H1 (cell line): ENCODE data around the gene NCBP2. TPM values are rescaled to one million over a fixed set of nuclear protein-coding genes. Genes with fewer than 3 reads are reported as not detected.

ENCODE experiments used
- CTCF ChIA-PET: fragments of 300-600 bp; sonication (Branson Sonifier 250); formaldehyde crosslinking; loops from one replicate; lab custom pipeline; 2021; ENCODE audit not compliant: partially characterized antibody; lab: Charles Lee
- POLR2A ChIA-PET: fragments of 300-600 bp; sonication (Branson Sonifier 250); formaldehyde crosslinking; loops from one replicate; lab custom pipeline; 2021; ENCODE audit warnings: inconsistent platforms; ENCODE audit not compliant: partially characterized antibody; lab: Charles Lee
- DNase-seq, 2 experiments: peaks; one replicate each; pipeline versions ENCODE4 v3.0.0 to v3.0.0-alpha.2; 2010 to 2022; ENCODE audit warnings: low spot score in 2 of 2, low read depth in 1 of 2, mixed read lengths in 1 of 2
- FAIRE-seq: peaks from 2 replicates; lab custom pipeline; 2011; peaks lifted over from hg19 to GRCh38; lab: Jason Lieb, UNC
- H2AFZ ChIP-seq: 2 replicates; pipeline ENCODE4 v1.8.1; 2012; ENCODE audit warnings: low read length, inconsistent platforms
- H2AK5ac ChIP-seq: 2 replicates; pipeline ENCODE4 v1.6.1; 2013; ENCODE audit warnings: low read depth, low read length
- H2BK120ac ChIP-seq: replicated peaks from 2 replicates; pipeline ENCODE3; 2013; ENCODE audit warnings: low read depth, low read length, inconsistent platforms
- H2BK12ac ChIP-seq: 2 replicates; pipeline ENCODE4 v1.6.1; 2013; ENCODE audit warnings: low read depth, low read length
- H2BK15ac ChIP-seq: 2 replicates; pipeline ENCODE4 v1.6.1; 2013; ENCODE audit warnings: low read length
- H2BK20ac ChIP-seq: 2 replicates; pipeline ENCODE4 v1.6.1; 2013; ENCODE audit warnings: low read length
- H2BK5ac ChIP-seq: 2 replicates; pipeline ENCODE4 v1.6.1; 2013; ENCODE audit warnings: low read depth, low read length
- H3K14ac ChIP-seq: 2 replicates; pipeline ENCODE4 v1.6.1; 2013; ENCODE audit warnings: inconsistent platforms; ENCODE audit not compliant: insufficient read length
- H3K18ac ChIP-seq: 2 replicates; pipeline ENCODE4 v1.6.1; 2013; ENCODE audit warnings: low read length; ENCODE audit errors: extremely low read depth
- H3K23ac ChIP-seq: 2 replicates; pipeline ENCODE4 v1.6.1; 2013; ENCODE audit warnings: inconsistent platforms; ENCODE audit not compliant: insufficient read length
- H3K23me2 ChIP-seq: 2 replicates; pipeline ENCODE4 v1.6.1; 2013; ENCODE audit warnings: low read depth, low read length
- H3K27ac ChIP-seq: 2 replicates; pipeline ENCODE4 v1.6.1; 2011; ENCODE audit warnings: low read depth, low read length, inconsistent platforms
- H3K27me3 ChIP-seq, 4 experiments: replicated peaks in 1 of 4; 1 replicate in 1 of 4; 2 replicates in 3 of 4; pipeline versions ENCODE4 v1.6.1 to v1.8.1; 2011 to 2013; ENCODE audit warnings: low read length in 3 of 4, mild to moderate bottlenecking in 3 of 4, inconsistent platforms in 2 of 4, mixed read lengths in 2 of 4, moderate library complexity in 1 of 4; ENCODE audit not compliant: control insufficient read depth in 3 of 4, insufficient read depth in 3 of 4; ENCODE audit errors: extremely low read depth in 1 of 4
- H3K36me3 ChIP-seq, 4 experiments: 2 replicates each; pipeline versions ENCODE4 v1.6.1 to v1.8.1; 2011 to 2013; ENCODE audit warnings: mild to moderate bottlenecking in 4 of 4, low read length in 3 of 4, moderate library complexity in 2 of 4, control low read depth in 1 of 4, inconsistent platforms in 1 of 4; ENCODE audit not compliant: insufficient read depth in 4 of 4, control insufficient read depth in 2 of 4
- H3K4ac ChIP-seq: replicated peaks from 2 replicates; pipeline ENCODE3; 2013; ENCODE audit warnings: low read length, low read depth, mixed read lengths, inconsistent platforms; ENCODE audit not compliant: insufficient read length
- H3K4me1 ChIP-seq, 4 experiments: replicated peaks in 1 of 4; 1 replicate in 1 of 4; 2 replicates in 3 of 4; pipeline versions ENCODE4 v1.6.1 to v1.8.1; 2011 to 2013; ENCODE audit warnings: low read length in 3 of 4, inconsistent platforms in 2 of 4, mixed read lengths in 1 of 4; ENCODE audit not compliant: insufficient read depth in 4 of 4, control insufficient read depth in 3 of 4
- H3K4me2 ChIP-seq, 2 experiments: 2 replicates each; pipeline versions ENCODE4 v1.6.1 to v1.8.1; 2011 to 2013; ENCODE audit warnings: low read depth in 2 of 2, low read length in 2 of 2, control low read depth in 1 of 2, inconsistent platforms in 1 of 2, mild to moderate bottlenecking in 1 of 2; ENCODE audit not compliant: insufficient read depth in 1 of 2
- H3K4me3 ChIP-seq, 4 experiments: fragments of 200-600, 300-600 bp in 1 of 4; sonication (generic), shearing (Covaris generic), sonication (Bioruptor Twin) in 1 of 4; 2 replicates each; pipeline versions ENCODE4 v1.5.1 to v1.8.1; 2011 to 2016; ENCODE audit warnings: low read length in 4 of 4, low read depth in 3 of 4, control low read depth in 2 of 4, inconsistent platforms in 2 of 4, mild to moderate bottlenecking in 2 of 4, mixed read lengths in 1 of 4, moderate library complexity in 1 of 4; ENCODE audit not compliant: insufficient read depth in 2 of 4; ENCODE audit errors: extremely low read depth in 1 of 4
- H3K56ac ChIP-seq: replicated peaks from 2 replicates; pipeline ENCODE3; 2013; ENCODE audit warnings: low read depth, mild to moderate bottlenecking, mixed read lengths, low read length, inconsistent platforms; ENCODE audit not compliant: insufficient read length
- H3K79me1 ChIP-seq: 2 replicates; pipeline ENCODE4 v1.6.1; 2013; ENCODE audit warnings: low read depth, low read length, control low read depth
- H3K79me2 ChIP-seq, 2 experiments: 2 replicates each; pipeline versions ENCODE4 v1.6.1 to v1.8.1; 2012 to 2013; ENCODE audit warnings: low read length in 2 of 2, mild to moderate bottlenecking in 2 of 2, inconsistent platforms in 1 of 2; ENCODE audit not compliant: insufficient read depth in 2 of 2, control insufficient read depth in 1 of 2
- H3K9ac ChIP-seq, 4 experiments: replicated peaks in 1 of 4; 1 replicate in 1 of 4; 2 replicates in 3 of 4; pipeline versions ENCODE4 v1.6.1 to v1.8.1; 2011 to 2013; ENCODE audit warnings: low read depth in 3 of 4, low read length in 3 of 4, control low read depth in 2 of 4, mild to moderate bottlenecking in 2 of 4, moderate library complexity in 2 of 4, inconsistent platforms in 1 of 4; ENCODE audit errors: extremely low read depth in 1 of 4
- H3K9me3 ChIP-seq, 2 experiments: 2 replicates each; pipeline versions ENCODE4 v1.6.1 to v1.8.1; 2012 to 2013; ENCODE audit warnings: mild to moderate bottlenecking in 2 of 2, moderate library complexity in 2 of 2, control low read depth in 1 of 2, inconsistent platforms in 1 of 2, low read depth in 1 of 2, low read length in 1 of 2, mixed read lengths in 1 of 2; ENCODE audit not compliant: insufficient read depth in 2 of 2
- H4K20me1 ChIP-seq, 2 experiments: replicated peaks in 1 of 2; 2 replicates each; pipeline versions ENCODE3 to v1.8.1; 2011 to 2013; ENCODE audit warnings: inconsistent platforms in 2 of 2, low read length in 2 of 2, mild to moderate bottlenecking in 1 of 2; ENCODE audit not compliant: insufficient read depth in 2 of 2, control insufficient read depth in 1 of 2
- H4K5ac ChIP-seq: 2 replicates; pipeline ENCODE4 v1.6.1; 2013; ENCODE audit warnings: low read length, low read depth, mixed read lengths, inconsistent platforms; ENCODE audit not compliant: insufficient read length
- H4K8ac ChIP-seq: 2 replicates; pipeline ENCODE4 v1.8.0; 2013; ENCODE audit warnings: mild to moderate bottlenecking, moderate library complexity, low read length, inconsistent platforms; ENCODE audit not compliant: insufficient read depth; ENCODE audit errors: extremely low read depth
- H4K91ac ChIP-seq: replicated peaks from 2 replicates; pipeline ENCODE3; 2013; ENCODE audit warnings: low read length, mixed read lengths, inconsistent platforms; ENCODE audit not compliant: insufficient read length
- ASH2L ChIP-seq: fragments of 200-600, 300-600 bp; sonication (generic); IDR thresholded peaks from one replicate; pipeline ENCODE4 v1.7.1; 2017; ENCODE audit warnings: low read length
- CTBP2 ChIP-seq: IDR thresholded peaks from 2 replicates; pipeline ENCODE4 v1.7.0; 2011; ENCODE audit warnings: borderline replicate concordance, mild to moderate bottlenecking, moderate library complexity, mixed read lengths, low read length; ENCODE audit not compliant: insufficient read depth, insufficient read length
- EZH2 ChIP-seq: fragments of 200-600 bp; sonication (generic); IDR thresholded peaks from 2 replicates; pipeline ENCODE4 v1.7.1; 2012; ENCODE audit warnings: low read depth, mild to moderate bottlenecking, moderate library complexity, low read length, inconsistent platforms; ENCODE audit not compliant: severe bottlenecking
- GTF2F1 ChIP-seq: IDR thresholded peaks from 2 replicates; pipeline ENCODE4 v1.6.1; 2012; ENCODE audit warnings: low read depth, low read length, improper control_type of control experiment, borderline replicate concordance
- KDM4A ChIP-seq: IDR thresholded peaks from one replicate; pipeline ENCODE4 v1.7.1; 2012; ENCODE audit warnings: low read depth, mild to moderate bottlenecking, moderate library complexity, low read length, inconsistent platforms; ENCODE audit not compliant: severe bottlenecking
- POU5F1 ChIP-seq: IDR thresholded peaks from 2 replicates; pipeline ENCODE4 v1.6.1; 2011; ENCODE audit warnings: low read depth, mild to moderate bottlenecking, low read length, moderate library complexity
- SIN3A ChIP-seq, 2 experiments: IDR thresholded peaks in 1 of 2; conservative IDR thresholded peaks in 1 of 2; 2 replicates each; pipeline ENCODE4 v1.6.1; 2011 to 2012; ENCODE audit warnings: low read length in 2 of 2, improper control_type of control experiment in 1 of 2, low read depth in 1 of 2, mild to moderate bottlenecking in 1 of 2
- SRF ChIP-seq: IDR thresholded peaks from 2 replicates; pipeline ENCODE4 v1.6.1; 2011; ENCODE audit warnings: mild to moderate bottlenecking, low read depth, low read length, moderate library complexity
- SUZ12 ChIP-seq: fragments of 200-600 bp; sonication (generic); IDR thresholded peaks from 2 replicates; pipeline ENCODE4 v1.6.1; 2012; ENCODE audit warnings: mild to moderate bottlenecking, inconsistent platforms, low read length, moderate library complexity, mixed read lengths
- TAF7 ChIP-seq: optimal IDR thresholded peaks from 2 replicates; pipeline ENCODE3; 2011; ENCODE audit warnings: low read depth, mild to moderate bottlenecking, inconsistent platforms, low read length, moderate library complexity, borderline replicate concordance
- WGBS, 2 experiments: shearing (Covaris generic) in 1 of 2; methylation state at CpG; one replicate each; pipeline versions ENCODE4 v1.1.6 to v1.1.7; 2013 to 2015; ENCODE audit warnings: low lambda C conversion rate in 2 of 2, mixed read lengths in 2 of 2, inconsistent platforms in 1 of 2, low coverage in 1 of 2, missing lambda C conversion rate in 1 of 2; ENCODE audit not compliant: insufficient replicate concordance in 2 of 2, insufficient coverage in 1 of 2, insufficient read length in 1 of 2; ENCODE audit errors: extremely low coverage in 1 of 2, missing lambda C conversion rate in 1 of 2; 5-methylcytosine and 5-hydroxymethylcytosine counted together
- polyA plus RNA-seq, 7 experiments: library from polyadenylated mRNA; depleted of rRNA in 3 of 7; stranded (reverse) in 5 of 7; unstranded in 2 of 7; fragments of >200 nt in 5 of 7; fragments of 200-250 nt in 2 of 7; gene quantifications; 1 replicate in 5 of 7; 2 replicates in 1 of 7; 4 replicates in 1 of 7; pipeline versions ENCODE4 v1.2.1 to v1.2.3, GENCODE V29; 2011 to 2013; ENCODE audit warnings: missing spikeins in 2 of 7, mixed read lengths in 2 of 7
- total RNA-seq: library from RNA; stranded (reverse); fragmentation: NEBNext Ultra II Directional; extraction: Animal tissue kit (Norgen Biotek cat#: 25700); gene quantifications from 2 replicates; pipeline ENCODE4 v1.2.1, GENCODE V29; 2021

The NCBP2 gene
- total and polyA plus RNA-seq, 2 of the 8 experiments (the other 6 are each of a cell fraction or from before 2014, with no cell fraction given), result 34.1 to 100 TPM

DNA sequence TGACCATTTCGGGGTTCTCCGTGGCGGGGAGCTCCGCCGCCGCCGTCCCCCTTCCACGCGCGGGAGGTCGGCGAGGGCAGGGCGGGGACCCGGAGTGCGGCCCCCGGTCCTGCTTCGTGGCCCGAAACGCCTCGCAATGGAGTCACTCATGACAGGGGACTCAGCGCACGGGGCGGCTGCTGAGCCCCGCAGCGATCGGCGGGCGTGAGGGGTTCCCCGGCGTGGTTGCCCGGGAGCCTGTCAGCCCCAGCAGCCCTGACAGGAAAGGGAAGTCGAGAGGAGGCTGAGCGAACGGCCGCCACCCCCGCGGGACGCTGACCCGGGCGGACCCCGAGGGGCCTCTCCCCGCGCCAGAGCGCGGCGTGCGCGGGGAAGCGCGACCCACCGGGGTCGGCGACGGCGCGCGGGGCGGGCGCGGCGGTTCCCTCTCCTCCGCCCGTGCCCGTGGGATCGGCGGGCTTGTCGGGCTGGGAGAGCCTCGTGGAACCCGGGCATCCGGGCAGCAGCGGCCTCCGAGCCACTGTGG lies 26.9 kb upstream of the NCBP2 start:
- DNase-seq, result no peak

More for the DNA sequence above, 26.9 kb upstream of the NCBP2 start:
- Histone ChIP-seq H2BK120ac (no peak overlapping the region), H4K5ac (no peak overlapping the region), H2BK5ac (no peak overlapping the region), H3K18ac (no peak overlapping the region), H3K4me3 (peak overlapping the region; percentile 26 to 74 (median 31)), H4K91ac (no peak overlapping the region), H3K23ac (no peak overlapping the region), H2BK15ac (no peak overlapping the region), H3K9ac (no peak overlapping the region), H3K36me3 (peaks cover 0 to 8% (median 0%) of the 10 kb centered on the region in 4 experiments; a peak in 1 of 8 replicates), H3K56ac (no peak overlapping the region), H3K79me1 (no peaks in the 10 kb centered on the region), H2AK5ac (no peak overlapping the region), H4K20me1 (no peaks in the 10 kb centered on the region), H3K27ac (no peak overlapping the region), H4K8ac (peak overlapping the region; percentile 85), H3K4me2 (peak overlapping the region; percentile 70 to 88), H2BK20ac (no peak overlapping the region), H3K27me3 (peaks cover 52 to 66% (median 63%) of the 10 kb centered on the region in 4 experiments), H3K4me1 (peaks cover 0 to 24% (median 10%) of the 10 kb centered on the region in 4 experiments; a peak in 5 of 7 replicates), H2AFZ (no peak overlapping the region), H3K9me3 (no peaks in the 10 kb centered on the region), H3K14ac (no peak overlapping the region), H3K23me2 (peaks cover 10% of the 10 kb centered on the region; the same call in 1 of the 2 replicates), H3K79me2 (no peaks in the 10 kb centered on the region), H3K4ac (no peak overlapping the region), H2BK12ac (no peak overlapping the region)
- TF ChIP-seq EZH2 (peak; percentile 63), POU5F1 (no peak), ASH2L (peak; percentile 24), KDM4A (peak; percentile 29), SRF (no peak), TAF7 (no peak), GTF2F1 (no peak), SUZ12 (peak; percentile 62; the same call in 1 of the 2 replicates), SIN3A (conservative IDR thresholded peaks at IDR 0.05 in 1 of 2, IDR thresholded peaks at IDR 0.05 in 1 of 2; ENCODE audit: low read depth in 1 of 2, low read length in 2 of 2) (no peak), CTBP2 (peak; percentile 33)
- 2% methylated on average over 43 of the region's 72 CpGs; no CpG with 5 or more reads in 1 of the 2 experiments for WGBS, 2 experiments
- no peak for FAIRE-seq
- POLR2A ChIA-PET, result interaction anchor here (0.7 to 1.0 kb wide), 2 partner anchors 20 to 27 kb away, joined by 3 to 6 read pairs; partner anchors contain the start of gene NCBP2
- CTCF ChIA-PET, result interaction anchor here (1.1 to 2.2 kb wide), 6 partner anchors 9 to 445 kb away, joined by 3 to 6 read pairs (median 4); no protein-coding TSS in a partner anchor
